H1 (cell line): Measurements from ENCODE around the gene FOXO4.
A peak's percentile ranks its signal among the peaks of the same experiment; 100 is the strongest.

Experiments
- ASH2L ChIP-seq: fragments of 200-600, 300-600 bp; sonication (generic); IDR thresholded peaks from one replicate; pipeline ENCODE4 v1.7.1; 2017; ENCODE audit warnings: low read length
- CHD2 ChIP-seq: IDR thresholded peaks from 2 replicates; pipeline ENCODE4 v1.6.1; 2012; ENCODE audit warnings: low read length, improper control_type of control experiment
- EGR1 ChIP-seq: IDR thresholded peaks from 2 replicates; pipeline ENCODE4 v1.6.1; 2011; ENCODE audit warnings: low read depth, low read length, borderline replicate concordance
- EP300 ChIP-seq, 2 experiments: IDR thresholded peaks; 1 replicate in 1 of 2; 2 replicates in 1 of 2; pipeline ENCODE4 v1.6.1; 2011 to 2012; ENCODE audit warnings: low read depth in 2 of 2, low read length in 2 of 2, mild to moderate bottlenecking in 2 of 2, borderline replicate concordance in 1 of 2, inconsistent platforms in 1 of 2, moderate library complexity in 1 of 2
- EZH2 ChIP-seq: fragments of 200-600 bp; sonication (generic); IDR thresholded peaks from 2 replicates; pipeline ENCODE4 v1.7.1; 2012; ENCODE audit warnings: low read depth, mild to moderate bottlenecking, moderate library complexity, low read length, inconsistent platforms; ENCODE audit not compliant: severe bottlenecking
- GABPA ChIP-seq: IDR thresholded peaks from 2 replicates; pipeline ENCODE4 v1.6.1; 2011; ENCODE audit warnings: mild to moderate bottlenecking, low read length, moderate library complexity, borderline replicate concordance; ENCODE audit not compliant: insufficient read depth
- JUND ChIP-seq: IDR thresholded peaks from 2 replicates; pipeline ENCODE4 v1.6.1; 2011; ENCODE audit warnings: mild to moderate bottlenecking, improper control_type of control experiment, low read length
- KDM1A ChIP-seq: fragments of 200-600, 300-600 bp; sonication (generic); IDR thresholded peaks from 2 replicates; pipeline ENCODE4 v1.7.1; 2016; ENCODE audit warnings: mild to moderate bottlenecking, low read length, borderline replicate concordance
- PHF8 ChIP-seq: fragments of 200-600 bp; sonication (generic); conservative IDR thresholded peaks from 2 replicates; pipeline ENCODE4 v1.7.1; 2012; ENCODE audit warnings: low read depth, mild to moderate bottlenecking, inconsistent platforms, low read length, moderate library complexity
- POLR2A ChIP-seq, 2 experiments: IDR thresholded peaks; 1 replicate in 1 of 2; 2 replicates in 1 of 2; pipeline ENCODE4 v1.6.1; 2011; ENCODE audit warnings: low read depth in 2 of 2, low read length in 2 of 2, mild to moderate bottlenecking in 2 of 2; ENCODE audit errors: control extremely low read depth in 1 of 2
- RAD21 ChIP-seq, 2 experiments: IDR thresholded peaks in 1 of 2; conservative IDR thresholded peaks in 1 of 2; 2 replicates each; pipeline ENCODE4 v1.6.1; 2011; ENCODE audit warnings: low read depth in 2 of 2, low read length in 2 of 2, improper control_type of control experiment in 1 of 2, inconsistent platforms in 1 of 2, mild to moderate bottlenecking in 1 of 2, moderate library complexity in 1 of 2
- TBP ChIP-seq: IDR thresholded peaks from 2 replicates; pipeline ENCODE4 v1.6.1; 2011; ENCODE audit warnings: low read depth, low read length, improper control_type of control experiment
- TCF12 ChIP-seq: IDR thresholded peaks from 2 replicates; pipeline ENCODE4 v1.6.1; 2011; ENCODE audit warnings: low read depth, mild to moderate bottlenecking, low read length
- TF ChIP-seq, protein P1 (sequence below), 3 experiments: IDR thresholded peaks; 1 replicate in 2 of 3; 2 replicates in 1 of 3; pipeline versions ENCODE4 v1.5.1 to v1.6.1; 2011; ENCODE audit warnings: low read length in 3 of 3, mild to moderate bottlenecking in 3 of 3, inconsistent platforms in 2 of 3, low read depth in 1 of 3, moderate library complexity in 1 of 3; ENCODE audit not compliant: insufficient read depth in 1 of 3; ENCODE audit errors: control extremely low read depth in 1 of 3

DNA sequence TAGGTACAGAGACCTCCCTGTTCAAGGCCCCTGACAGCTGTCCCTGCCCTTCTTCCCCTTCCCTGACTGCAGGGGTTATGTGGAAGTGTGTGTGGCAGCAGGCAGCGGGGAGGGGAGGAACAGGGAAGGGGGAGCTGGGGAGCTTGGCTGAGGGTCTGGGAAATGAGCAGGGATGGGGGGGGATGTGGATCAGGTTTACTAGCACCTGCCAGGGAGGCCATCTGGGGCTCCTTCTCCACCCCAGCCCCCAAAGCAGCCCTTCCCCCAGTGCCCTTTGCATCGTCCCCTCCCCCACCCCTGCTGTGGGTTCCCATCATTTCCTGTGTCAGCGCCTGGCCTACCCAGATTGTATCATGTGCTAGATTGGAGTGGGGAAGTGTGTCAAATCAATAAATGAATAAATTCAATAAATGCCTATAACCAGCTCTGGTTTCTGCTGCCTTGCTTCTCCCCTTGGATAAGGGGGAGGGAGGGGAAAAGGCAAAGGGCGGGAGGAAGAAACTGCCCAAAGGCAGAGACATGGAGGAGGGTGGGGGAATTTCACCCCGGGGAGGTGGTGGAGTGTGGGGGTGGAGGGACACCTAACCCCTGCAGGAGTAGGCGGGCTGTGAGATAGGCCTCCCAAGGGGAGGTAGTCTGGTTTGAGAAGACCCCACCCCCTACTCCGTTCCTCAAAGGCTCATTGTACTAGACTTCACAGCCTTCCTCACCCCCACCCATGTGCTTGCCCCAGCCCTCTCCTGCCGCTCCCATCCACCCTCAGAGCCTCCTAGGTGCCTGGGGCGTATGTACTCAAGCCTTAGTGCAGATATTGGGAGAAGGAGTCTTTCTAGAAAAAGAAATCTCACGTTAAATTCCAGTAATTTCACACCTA is 7.7 kb downstream of the FOXO4 start:
- TF ChIP-seq EZH2 (no peak), EP300 (IDR thresholded peaks at IDR 0.05; ENCODE audit: borderline replicate concordance in 1 of 2, low read depth in 2 of 2, low read length in 2 of 2) (no peak), KDM1A (no peak), JUND (no peak), ASH2L (peak; percentile 88), RAD21 (IDR thresholded peaks at IDR 0.05 in 1 of 2, conservative IDR thresholded peaks at IDR 0.05 in 1 of 2; ENCODE audit: low read depth in 2 of 2, low read length in 2 of 2) (no peak), PHF8 (no peak), TCF12 (0 out of 2 replicates have a peak, but pooled peaks have one; percentile 71), TBP (no peak), GABPA (no peak), POLR2A (IDR thresholded peaks at IDR 0.05; ENCODE audit: control extremely low read depth in 1 of 2, low read depth in 2 of 2, low read length in 2 of 2) (no peak), CHD2 (no peak), EGR1 (no peak)
- TF ChIP-seq, protein P1, sequence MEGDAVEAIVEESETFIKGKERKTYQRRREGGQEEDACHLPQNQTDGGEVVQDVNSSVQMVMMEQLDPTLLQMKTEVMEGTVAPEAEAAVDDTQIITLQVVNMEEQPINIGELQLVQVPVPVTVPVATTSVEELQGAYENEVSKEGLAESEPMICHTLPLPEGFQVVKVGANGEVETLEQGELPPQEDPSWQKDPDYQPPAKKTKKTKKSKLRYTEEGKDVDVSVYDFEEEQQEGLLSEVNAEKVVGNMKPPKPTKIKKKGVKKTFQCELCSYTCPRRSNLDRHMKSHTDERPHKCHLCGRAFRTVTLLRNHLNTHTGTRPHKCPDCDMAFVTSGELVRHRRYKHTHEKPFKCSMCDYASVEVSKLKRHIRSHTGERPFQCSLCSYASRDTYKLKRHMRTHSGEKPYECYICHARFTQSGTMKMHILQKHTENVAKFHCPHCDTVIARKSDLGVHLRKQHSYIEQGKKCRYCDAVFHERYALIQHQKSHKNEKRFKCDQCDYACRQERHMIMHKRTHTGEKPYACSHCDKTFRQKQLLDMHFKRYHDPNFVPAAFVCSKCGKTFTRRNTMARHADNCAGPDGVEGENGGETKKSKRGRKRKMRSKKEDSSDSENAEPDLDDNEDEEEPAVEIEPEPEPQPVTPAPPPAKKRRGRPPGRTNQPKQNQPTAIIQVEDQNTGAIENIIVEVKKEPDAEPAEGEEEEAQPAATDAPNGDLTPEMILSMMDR (IDR thresholded peaks at IDR 0.05; ENCODE audit: control extremely low read depth in 1 of 3, insufficient read depth in 1 of 3, low read depth in 1 of 3, low read length in 3 of 3) = no peak
